Calu3 (cell line): ENCODE measurements around the gene DHRS13. TPM values are rescaled to one million over a fixed set of nuclear protein-coding genes. Genes with fewer than 3 reads are reported as not detected.
A peak's percentile ranks its signal among the peaks of the same experiment; 100 is the strongest.

Source experiments
- BruUV-seq: library from RNA; stranded (reverse); fragments of 400-500 nt; replicated peaks from 2 replicates; lab custom pipeline; 2021; lab: Mats Ljungman, UMichigan
- CTCF ChIA-PET: fragments of 300-600 bp; sonication (Branson Sonifier 250); formaldehyde crosslinking; loops from one replicate; lab custom pipeline; 2022; ENCODE audit warnings: antibody characterized with exemption; lab: Charles Lee
- DNase-seq: peaks from one replicate; pipeline ENCODE4 v3.0.0; 2022
- H3K27ac Mint-ChIP-seq: one replicate; pipeline ENCODE4 v1.8.0; 2022; ENCODE audit warnings: mixed read lengths; ENCODE audit not compliant: unreplicated experiment
- H3K27me3 Mint-ChIP-seq: one replicate; pipeline ENCODE4 v1.8.0; 2022; ENCODE audit warnings: mixed read lengths; ENCODE audit not compliant: unreplicated experiment
- H3K36me3 Mint-ChIP-seq: one replicate; pipeline ENCODE4 v1.8.0; 2022; ENCODE audit warnings: mild to moderate bottlenecking, moderate library complexity, mixed read lengths; ENCODE audit not compliant: insufficient read depth, unreplicated experiment
- H3K4me1 Mint-ChIP-seq: one replicate; pipeline ENCODE4 v1.8.0; 2022; ENCODE audit warnings: mild to moderate bottlenecking, low read depth, mixed read lengths; ENCODE audit not compliant: unreplicated experiment
- H3K4me3 Mint-ChIP-seq: one replicate; pipeline ENCODE4 v1.8.0; 2022; ENCODE audit warnings: mild to moderate bottlenecking, low read depth, moderate library complexity, mixed read lengths; ENCODE audit not compliant: unreplicated experiment
- H3K9me3 Mint-ChIP-seq: one replicate; pipeline ENCODE4 v1.8.0; 2022; ENCODE audit warnings: low read depth, mixed read lengths; ENCODE audit not compliant: unreplicated experiment
- CTCF ChIP-seq: fragments of 200-600 bp; IDR thresholded peaks from one replicate; pipeline ENCODE4 v1.8.0; 2022; ENCODE audit warnings: antibody characterized with exemption; ENCODE audit not compliant: unreplicated experiment
- intact Hi-C: fragments of 100-400 bp; cut with micrococcal nuclease; formaldehyde crosslinking; loops from one replicate; pipeline ENCODE4 v1.10.0; 2022; ENCODE audit not compliant: unreplicated experiment
- total RNA-seq: library from RNA; stranded (reverse); gene quantifications from 2 replicates; pipeline ENCODE4 v1.2.3, GENCODE V29; 2022

DHRS13 gene
- total RNA-seq, 1 experiment from 2014 or later: 23.2 TPM

GRCh38 chr17:28948342-28948741 lies 45.5 kb upstream of the DHRS13 start:
- Mint-ChIP-seq H3K27ac (peak overlapping the region; percentile 97), H3K4me3 (no peak overlapping the region), H3K27me3 (no peaks in the 10 kb centered on the region), H3K36me3 (peaks cover 31% of the 10 kb centered on the region), H3K4me1 (no peaks in the 10 kb centered on the region), H3K9me3 (no peaks in the 10 kb centered on the region)
- intact Hi-C loops: loop anchor here (5.0 kb wide), 1 partner anchor 226 kb away; no protein-coding TSS in a partner anchor
- CTCF ChIA-PET: interaction anchor here (0.7 kb wide), 1 partner anchor 20 kb away, joined by 3 read pairs; no protein-coding TSS in a partner anchor
- no TSS peak for BruUV-seq
- no peak for TF ChIP-seq CTCF
- DNase-seq: no peak

GRCh38 chr17:28947639-28948038 lies 44.8 kb upstream of the DHRS13 start:
- H3K27me3 Mint-ChIP-seq: no peaks in the 10 kb centered on the region
- no TSS peak for BruUV-seq
- H3K4me1 Mint-ChIP-seq: no peaks in the 10 kb centered on the region
- DNase-seq: no peak
- CTCF ChIA-PET: interaction anchor here (0.7 kb wide), 1 partner anchor 20 kb away, joined by 3 read pairs; no protein-coding TSS in a partner anchor
- H3K27ac Mint-ChIP-seq: no peak overlapping the region
- no peaks in the 10 kb centered on the region for H3K9me3 Mint-ChIP-seq
- H3K4me3 Mint-ChIP-seq: no peak overlapping the region
- TF ChIP-seq CTCF: no peak
- H3K36me3 Mint-ChIP-seq: peaks cover 37% of the 10 kb centered on the region
- intact Hi-C loops: loop anchor here (5.0 kb wide), 1 partner anchor 225 kb away; no protein-coding TSS in a partner anchor

DNA sequence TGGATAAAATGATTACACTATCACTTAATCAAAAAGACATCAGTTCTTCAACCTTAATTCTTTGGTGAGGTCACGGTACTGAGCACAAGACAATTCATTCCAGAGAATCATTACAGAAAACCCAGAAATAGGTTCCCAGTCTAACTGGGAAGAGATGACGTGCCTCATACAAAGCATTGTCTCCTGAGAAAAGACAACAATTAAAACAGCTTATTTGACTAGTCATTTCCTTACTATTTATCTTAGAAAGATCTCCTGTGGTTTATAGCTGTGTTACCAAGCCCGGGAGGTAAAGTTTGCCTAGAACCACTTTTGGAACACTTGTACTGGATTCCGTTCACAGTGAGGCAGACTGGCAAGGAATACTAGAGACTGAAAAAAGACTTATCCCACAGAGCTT lies 43.4 kb upstream of the DHRS13 start:
- no peak for DNase-seq
- no peaks in the 10 kb centered on the region for H3K9me3 Mint-ChIP-seq
- H3K27me3 Mint-ChIP-seq: no peaks in the 10 kb centered on the region
- CTCF ChIA-PET: no interaction called here
- no peak overlapping the region for H3K4me3 Mint-ChIP-seq
- H3K27ac Mint-ChIP-seq: no peak overlapping the region
- TSS peak; percentile 2 for BruUV-seq
- no peaks in the 10 kb centered on the region for H3K4me1 Mint-ChIP-seq
- no peak for TF ChIP-seq CTCF
- intact Hi-C loops: loop anchor here (5.0 kb wide), 1 partner anchor 224 kb away; no protein-coding TSS in a partner anchor
- H3K36me3 Mint-ChIP-seq: peaks cover 37% of the 10 kb centered on the region

- no peak for TF ChIP-seq CTCF
- CTCF ChIA-PET: interaction anchor here (0.7 kb wide), 1 partner anchor 226 kb away, joined by 3 read pairs; no protein-coding TSS in a partner anchor
- no peak overlapping the region for H3K4me3 Mint-ChIP-seq
- H3K4me1 Mint-ChIP-seq: no peaks in the 10 kb centered on the region
- H3K36me3 Mint-ChIP-seq: peaks cover 29% of the 10 kb centered on the region
- H3K27me3 Mint-ChIP-seq: no peaks in the 10 kb centered on the region
- no peak for DNase-seq
- no peaks in the 10 kb centered on the region for H3K9me3 Mint-ChIP-seq
- intact Hi-C loops: loop anchor here (5.0 kb wide), 1 partner anchor 223 kb away; no protein-coding TSS in a partner anchor
- BruUV-seq: no TSS peak
- no peak overlapping the region for H3K27ac Mint-ChIP-seq
Observed at GRCh38 chr17:28944862-28945741, 42.2 kb upstream of the DHRS13 start.
